ENCODE results near the gene GRHL3. TPM values are rescaled to one million over a fixed set of nuclear protein-coding genes. Genes with fewer than 3 reads are reported as not detected.

GRHL3 gene
- total RNA-seq, 1 experiment from 2014 or later = 2.5 TPM

GRCh38 chr1:24317956-24318614 is 1.1 kb upstream of the GRHL3 start:
- CTCF ChIA-PET = interaction anchor here (0.6 to 6.1 kb wide), 7 partner anchors 10 to 182 kb away, joined by 4 to 39 read pairs (median 10); no protein-coding TSS in a partner anchor
- peaks cover 36% of the 10 kb centered on the region for H3K27me3 Mint-ChIP-seq (ENCODE audit: low read depth)
- POLR2A ChIA-PET = interaction anchor here (1.3 kb wide), 1 partner anchor 10 kb away, joined by 4 read pairs; no protein-coding TSS in a partner anchor
- peaks cover 43% of the 10 kb centered on the region for H3K4me1 Mint-ChIP-seq
- no peak overlapping the region for H3K4me3 Mint-ChIP-seq
- no peak for TF ChIP-seq MYBL2 (CRISPR knock-in tag; IDR thresholded peaks at IDR 0.05)
- TF ChIP-seq IRF1 (CRISPR knock-in tag; IDR thresholded peaks at IDR 0.05) = no peak
- no peak for TF ChIP-seq CREB1 (CRISPR knock-in tag; IDR thresholded peaks at IDR 0.05)
- no peaks in the 10 kb centered on the region for H3K36me3 Mint-ChIP-seq
- DNase-seq (ENCODE audit: low spot score) (no peak), ATAC-seq (no peak)
- H3K27ac Mint-ChIP-seq = no peak overlapping the region
- no peaks in the 10 kb centered on the region for H3K9me3 Mint-ChIP-seq

DNA sequence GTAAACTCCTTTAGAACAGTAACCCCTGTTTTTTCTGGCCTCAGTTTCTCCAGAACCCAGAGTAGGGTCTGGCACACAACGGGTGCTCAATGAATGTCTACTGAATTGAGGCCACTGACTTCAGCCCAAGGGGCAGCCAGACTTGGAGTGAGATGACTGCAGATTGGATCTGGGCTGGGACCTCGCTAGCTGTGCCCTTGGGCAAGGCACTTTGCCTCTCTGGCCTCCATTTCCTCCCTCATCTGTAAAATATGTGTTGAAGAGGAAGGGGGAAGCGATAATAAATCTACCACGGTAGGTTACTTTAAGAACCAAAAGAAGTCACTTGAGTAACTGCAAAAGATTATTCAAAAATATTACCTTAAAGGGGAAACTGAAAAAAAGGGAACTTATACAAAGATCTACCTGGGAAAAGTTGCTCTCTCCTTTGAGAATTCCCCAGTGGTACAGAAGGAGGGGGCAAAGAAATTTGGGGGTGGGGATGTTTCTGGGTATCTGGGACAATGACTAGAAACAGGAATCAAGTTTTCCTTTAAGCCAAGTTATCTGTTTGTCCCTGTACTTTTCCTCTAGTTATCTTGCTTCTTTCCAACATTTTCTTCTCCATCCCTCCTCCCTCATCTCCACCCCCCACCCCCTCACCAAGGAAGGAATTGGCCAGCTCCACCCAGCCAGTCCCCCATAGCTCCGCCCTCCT is 394 bp upstream of the GRHL3 start:
- Mint-ChIP-seq H3K9me3 (no peaks in the 10 kb centered on the region), H3K4me3 (peak overlapping the region; percentile 71)
- CTCF ChIA-PET = interaction anchor here (0.6 to 6.1 kb wide), 12 partner anchors 10 to 181 kb away, joined by 3 to 39 read pairs (median 4); no protein-coding TSS in a partner anchor

GRCh38 chr1:24319962-24320361 is 805 bp downstream of the GRHL3 start:
- H3K4me3 Mint-ChIP-seq = peak overlapping the region; percentile 71
- no peak overlapping the region for H3K27ac Mint-ChIP-seq
- ChIA-PET CTCF (interaction anchor here (0.5 to 6.1 kb wide), 4 partner anchors 12 to 121 kb away, joined by 4 to 39 read pairs (median 20); no protein-coding TSS in a partner anchor), POLR2A (interaction anchor here (0.9 to 1.1 kb wide), 2 partner anchors 11 to 17 kb away, joined by 4 to 5 read pairs; no protein-coding TSS in a partner anchor)
- TF ChIP-seq, protein P1, sequence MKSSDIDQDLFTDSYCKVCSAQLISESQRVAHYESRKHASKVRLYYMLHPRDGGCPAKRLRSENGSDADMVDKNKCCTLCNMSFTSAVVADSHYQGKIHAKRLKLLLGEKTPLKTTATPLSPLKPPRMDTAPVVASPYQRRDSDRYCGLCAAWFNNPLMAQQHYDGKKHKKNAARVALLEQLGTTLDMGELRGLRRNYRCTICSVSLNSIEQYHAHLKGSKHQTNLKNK (CRISPR knock-in tag; IDR thresholded peaks at IDR 0.05) = no peak
- TF ChIP-seq FOXJ3 (CRISPR knock-in tag; IDR thresholded peaks at IDR 0.05; ENCODE audit: borderline replicate concordance) (no peak), PREB (CRISPR knock-in tag; IDR thresholded peaks at IDR 0.05; ENCODE audit: borderline replicate concordance) (no peak), ZNF317 (CRISPR knock-in tag; IDR thresholded peaks at IDR 0.05; ENCODE audit: borderline replicate concordance, low read depth) (no peak), ZNF232 (CRISPR knock-in tag; IDR thresholded peaks at IDR 0.05) (no peak), ZNF396 (CRISPR knock-in tag; IDR thresholded peaks at IDR 0.05; ENCODE audit: borderline replicate concordance) (no peak), NR2C2 (CRISPR knock-in tag; IDR thresholded peaks at IDR 0.05) (no peak), ZNF263 (CRISPR knock-in tag; IDR thresholded peaks at IDR 0.05; ENCODE audit: low read depth) (no peak), TEAD1 (CRISPR knock-in tag; IDR thresholded peaks at IDR 0.05) (no peak), ZBTB21 (CRISPR knock-in tag; IDR thresholded peaks at IDR 0.05; ENCODE audit: borderline replicate concordance) (no peak), CBFB (CRISPR knock-in tag; IDR thresholded peaks at IDR 0.05; ENCODE audit: low read depth) (no peak), SP1 (CRISPR knock-in tag; conservative IDR thresholded peaks at IDR 0.05) (no peak), KAT7 (CRISPR knock-in tag; IDR thresholded peaks at IDR 0.05; ENCODE audit: borderline replicate concordance) (no peak), IRF1 (CRISPR knock-in tag; IDR thresholded peaks at IDR 0.05) (no peak), ATF3 (CRISPR knock-in tag; conservative IDR thresholded peaks at IDR 0.05) (no peak)
- TF ChIP-seq, protein P2, sequence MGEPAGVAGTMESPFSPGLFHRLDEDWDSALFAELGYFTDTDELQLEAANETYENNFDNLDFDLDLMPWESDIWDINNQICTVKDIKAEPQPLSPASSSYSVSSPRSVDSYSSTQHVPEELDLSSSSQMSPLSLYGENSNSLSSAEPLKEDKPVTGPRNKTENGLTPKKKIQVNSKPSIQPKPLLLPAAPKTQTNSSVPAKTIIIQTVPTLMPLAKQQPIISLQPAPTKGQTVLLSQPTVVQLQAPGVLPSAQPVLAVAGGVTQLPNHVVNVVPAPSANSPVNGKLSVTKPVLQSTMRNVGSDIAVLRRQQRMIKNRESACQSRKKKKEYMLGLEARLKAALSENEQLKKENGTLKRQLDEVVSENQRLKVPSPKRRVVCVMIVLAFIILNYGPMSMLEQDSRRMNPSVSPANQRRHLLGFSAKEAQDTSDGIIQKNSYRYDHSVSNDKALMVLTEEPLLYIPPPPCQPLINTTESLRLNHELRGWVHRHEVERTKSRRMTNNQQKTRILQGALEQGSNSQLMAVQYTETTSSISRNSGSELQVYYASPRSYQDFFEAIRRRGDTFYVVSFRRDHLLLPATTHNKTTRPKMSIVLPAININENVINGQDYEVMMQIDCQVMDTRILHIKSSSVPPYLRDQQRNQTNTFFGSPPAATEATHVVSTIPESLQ (CRISPR knock-in tag; IDR thresholded peaks at IDR 0.05) = no peak
- TF ChIP-seq, protein P3, sequence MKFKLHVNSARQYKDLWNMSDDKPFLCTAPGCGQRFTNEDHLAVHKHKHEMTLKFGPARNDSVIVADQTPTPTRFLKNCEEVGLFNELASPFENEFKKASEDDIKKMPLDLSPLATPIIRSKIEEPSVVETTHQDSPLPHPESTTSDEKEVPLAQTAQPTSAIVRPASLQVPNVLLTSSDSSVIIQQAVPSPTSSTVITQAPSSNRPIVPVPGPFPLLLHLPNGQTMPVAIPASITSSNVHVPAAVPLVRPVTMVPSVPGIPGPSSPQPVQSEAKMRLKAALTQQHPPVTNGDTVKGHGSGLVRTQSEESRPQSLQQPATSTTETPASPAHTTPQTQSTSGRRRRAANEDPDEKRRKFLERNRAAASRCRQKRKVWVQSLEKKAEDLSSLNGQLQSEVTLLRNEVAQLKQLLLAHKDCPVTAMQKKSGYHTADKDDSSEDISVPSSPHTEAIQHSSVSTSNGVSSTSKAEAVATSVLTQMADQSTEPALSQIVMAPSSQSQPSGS (CRISPR knock-in tag; IDR thresholded peaks at IDR 0.05; ENCODE audit: borderline replicate concordance, low read depth) = no peak
- H3K4me1 Mint-ChIP-seq = peaks cover 51% of the 10 kb centered on the region
- no peak for ATAC-seq
- H3K36me3 Mint-ChIP-seq = no peaks in the 10 kb centered on the region
- no peak for DNase-seq (ENCODE audit: low spot score)
- H3K27me3 Mint-ChIP-seq (ENCODE audit: low read depth) = peaks cover 46% of the 10 kb centered on the region
- no peaks in the 10 kb centered on the region for H3K9me3 Mint-ChIP-seq

More for the DNA sequence above, 394 bp upstream of the GRHL3 start:
- 0 out of 2 replicates have a peak, but pooled peaks have one; percentile 23 for TF ChIP-seq SP1 (CRISPR knock-in tag; conservative IDR thresholded peaks at IDR 0.05)
- TF ChIP-seq RORB (CRISPR knock-in tag; IDR thresholded peaks at IDR 0.05) = no peak
- H3K27me3 Mint-ChIP-seq (ENCODE audit: low read depth) = peaks cover 43% of the 10 kb centered on the region
- ATAC-seq (no peak), DNase-seq (ENCODE audit: low spot score) (no peak)
- H3K36me3 Mint-ChIP-seq = no peaks in the 10 kb centered on the region
- H3K27ac Mint-ChIP-seq = no peak overlapping the region
- peaks cover 50% of the 10 kb centered on the region for H3K4me1 Mint-ChIP-seq
- POLR2A ChIA-PET = interaction anchor here (0.6 to 1.3 kb wide), 6 partner anchors 10 to 704 kb away, joined by 3 to 7 read pairs (median 4); no protein-coding TSS in a partner anchor
